ENCODE data around the gene FLOT1.

The FLOT1 gene

GRCh38 chr6:30750379-30750668 lies 7.8 kb upstream of the FLOT1 start:
- Histone ChIP-seq H3K36me3 (ENCODE audit: control insufficient read depth, insufficient read depth, low read length) (no peaks in the 10 kb centered on the region), H3K4me3 (replicated peaks; ENCODE audit: low read depth, low read length) (no peak overlapping the region), H3K27me3 (replicated peaks; ENCODE audit: control insufficient read depth, insufficient read depth, low read length) (no peaks in the 10 kb centered on the region)
- no peak for TF ChIP-seq CTCF (IDR thresholded peaks at IDR 0.05; ENCODE audit: insufficient read depth, low read length, poor library complexity, severe bottlenecking)
- no peak for DNase-seq (ENCODE audit: extremely low read depth, insufficient read length)

- Histone ChIP-seq H3K27me3 (replicated peaks; ENCODE audit: control insufficient read depth, insufficient read depth, low read length) (no peaks in the 10 kb centered on the region), H3K4me3 (replicated peaks; ENCODE audit: low read depth, low read length) (no peak overlapping the region), H3K36me3 (ENCODE audit: control insufficient read depth, insufficient read depth, low read length) (no peaks in the 10 kb centered on the region)
- DNase-seq (ENCODE audit: extremely low read depth, insufficient read length): no peak
- no peak for TF ChIP-seq CTCF (IDR thresholded peaks at IDR 0.05; ENCODE audit: insufficient read depth, low read length, poor library complexity, severe bottlenecking)
Measured at GRCh38 chr6:30749554-30750378, 7.3 kb upstream of the FLOT1 start.

- Histone ChIP-seq H3K27me3 (replicated peaks; ENCODE audit: control insufficient read depth, insufficient read depth, low read length) (no peaks in the 10 kb centered on the region), H3K36me3 (ENCODE audit: control insufficient read depth, insufficient read depth, low read length) (no peaks in the 10 kb centered on the region), H3K4me3 (replicated peaks; ENCODE audit: low read depth, low read length) (no peak overlapping the region)
- no peak for DNase-seq (ENCODE audit: extremely low read depth, insufficient read length)
- TF ChIP-seq CTCF (IDR thresholded peaks at IDR 0.05; ENCODE audit: insufficient read depth, low read length, poor library complexity, severe bottlenecking): no peak
Measured at GRCh38 chr6:30748851-30749540, 6.5 kb upstream of the FLOT1 start.

GRCh38 chr6:30747902-30748769 lies 5.6 kb upstream of the FLOT1 start:
- no peak for DNase-seq (ENCODE audit: extremely low read depth, insufficient read length)
- Histone ChIP-seq H3K27me3 (replicated peaks; ENCODE audit: control insufficient read depth, insufficient read depth, low read length) (no peaks in the 10 kb centered on the region), H3K36me3 (ENCODE audit: control insufficient read depth, insufficient read depth, low read length) (no peaks in the 10 kb centered on the region), H3K4me3 (replicated peaks; ENCODE audit: low read depth, low read length) (no peak overlapping the region)
- no peak for TF ChIP-seq CTCF (IDR thresholded peaks at IDR 0.05; ENCODE audit: insufficient read depth, low read length, poor library complexity, severe bottlenecking)

- no peak for DNase-seq (ENCODE audit: extremely low read depth, insufficient read length)
- Histone ChIP-seq H3K4me3 (replicated peaks; ENCODE audit: low read depth, low read length) (no peak overlapping the region), H3K27me3 (replicated peaks; ENCODE audit: control insufficient read depth, insufficient read depth, low read length) (no peaks in the 10 kb centered on the region), H3K36me3 (ENCODE audit: control insufficient read depth, insufficient read depth, low read length) (no peaks in the 10 kb centered on the region)
- TF ChIP-seq CTCF (IDR thresholded peaks at IDR 0.05; ENCODE audit: insufficient read depth, low read length, poor library complexity, severe bottlenecking): no peak
Measured at GRCh38 chr6:30747300-30747687, 4.8 kb upstream of the FLOT1 start.

All from GM06990 (cell line).